ENCODE measurements around the gene CRELD1. TPM values are rescaled to one million over a fixed set of nuclear protein-coding genes. Genes with fewer than 3 reads are reported as not detected.
A peak's percentile ranks its signal among the peaks of the same experiment; 100 is the strongest.

Gene CRELD1
- total RNA-seq, 4 donors from 2014 or later = 10.8 to 17.0 (median 13.8) TPM

- TF ChIP-seq POLR2A (IDR thresholded peaks at IDR 0.05) (peak in 1 of 4 donors; percentile 45), CTCF (IDR thresholded peaks at IDR 0.05) (no peak)
- H3K4me1 ChIP-seq = peaks cover 11 to 46% (median 23%) of the 10 kb centered on the region in 3 donors
- no peaks in the 10 kb centered on the region for H3K27me3 ChIP-seq
- H3K27ac ChIP-seq = peak within 1 kb of the TSS; percentile 76 to 83 (median 79)
- intact Hi-C loops (cut with DNase I) = no loop called here
- peak within 1 kb of the TSS; percentile 33 to 65 (median 48) for H3K4me3 ChIP-seq
- 17 to 20% methylated on average over 5 of the region's 13 CpGs for WGBS, 2 donors
- DNase-seq = no peak
- peaks cover 0 to 17% (median 0%) of the 10 kb centered on the region in 3 donors for H3K36me3 ChIP-seq
- no peaks in the 10 kb centered on the region for H3K9me3 ChIP-seq
Measured at GRCh38 chr3:9902372-9903237, 31.0 kb upstream of the CRELD1 start, which contains the start of gene IL17RE. IL17RE (plus strand) TSS chr3:9902848; CDS start chr3:9902933, 85 bp downstream.

GRCh38 chr3:9903238-9903624 is 30.4 kb upstream of the CRELD1 start:
- H3K4me3 ChIP-seq = peak overlapping the region; percentile 33 to 65 (median 48)
- WGBS, 2 donors = 3 to 9% methylated on average over 4 of the region's 4 CpGs
- H3K9me3 ChIP-seq = no peaks in the 10 kb centered on the region
- TF ChIP-seq POLR2A (IDR thresholded peaks at IDR 0.05) (no peak), CTCF (IDR thresholded peaks at IDR 0.05) (no peak)
- no peaks in the 10 kb centered on the region for H3K27me3 ChIP-seq
- intact Hi-C loops (cut with DNase I) = no loop called here
- DNase-seq = no peak
- peak overlapping the region; percentile 76 to 83 (median 79) for H3K27ac ChIP-seq
- peaks cover 10 to 40% (median 16%) of the 10 kb centered on the region in 3 donors for H3K4me1 ChIP-seq
- peaks cover 0 to 23% (median 0%) of the 10 kb centered on the region in 3 donors for H3K36me3 ChIP-seq

- no peak for DNase-seq
- WGBS, 2 donors = 68 to 93% methylated on average over 1 to 4 of the region's 4 CpGs
- Histone ChIP-seq H3K27ac (peak overlapping the region in 2 of 4 donors; percentile 77 to 83), H3K36me3 (peaks cover 0 to 30% (median 0%) of the 10 kb centered on the region in 3 donors), H3K9me3 (no peaks in the 10 kb centered on the region), H3K27me3 (no peaks in the 10 kb centered on the region), H3K4me3 (peak overlapping the region in 2 of 4 donors; percentile 47 to 65), H3K4me1 (peaks cover 5 to 33% (median 10%) of the 10 kb centered on the region in 3 donors)
- intact Hi-C loops (cut with DNase I) = no loop called here
- TF ChIP-seq CTCF (IDR thresholded peaks at IDR 0.05) (no peak), POLR2A (IDR thresholded peaks at IDR 0.05) (no peak)
Measured at GRCh38 chr3:9903904-9904303, 29.7 kb upstream of the CRELD1 start.

GRCh38 chr3:9906480-9906879 is 27.2 kb upstream of the CRELD1 start:
- Histone ChIP-seq H3K36me3 (peaks cover 0 to 56% (median 0%) of the 10 kb centered on the region in 3 donors), H3K4me1 (peaks cover 5 to 29% (median 9%) of the 10 kb centered on the region in 3 donors), H3K27me3 (no peaks in the 10 kb centered on the region), H3K9me3 (no peaks in the 10 kb centered on the region), H3K4me3 (no peak overlapping the region), H3K27ac (no peak overlapping the region)
- intact Hi-C loops (cut with DNase I) = no loop called here
- no peak for DNase-seq
- WGBS, 2 donors = 90 to 94% methylated on average over 3 to 5 of the region's 5 CpGs
- TF ChIP-seq POLR2A (IDR thresholded peaks at IDR 0.05) (no peak), CTCF (IDR thresholded peaks at IDR 0.05) (no peak)

- intact Hi-C loops (cut with DNase I) = no loop called here
- Histone ChIP-seq H3K9me3 (no peaks in the 10 kb centered on the region), H3K27ac (no peak overlapping the region), H3K4me1 (peaks cover under 1 to 27% (median 6%) of the 10 kb centered on the region in 3 donors), H3K4me3 (no peak overlapping the region), H3K36me3 (peaks cover 0 to 65% (median 0%) of the 10 kb centered on the region in 3 donors), H3K27me3 (no peaks in the 10 kb centered on the region)
- 100% methylated on average over 1 to 2 of the region's 3 CpGs for WGBS, 2 donors
- DNase-seq = no peak
- no peak for TF ChIP-seq CTCF (IDR thresholded peaks at IDR 0.05)
Measured at GRCh38 chr3:9908286-9908685, 25.3 kb upstream of the CRELD1 start.

All from esophagus squamous epithelium (tissue), 5 donors.